Stomach (tissue), 9 donors: ENCODE results near the gene MAP7D2. TPM values are rescaled to one million over a fixed set of nuclear protein-coding genes. Genes with fewer than 3 reads are reported as not detected.

ENCODE experiments used
- DNase-seq, 2 donors: peaks; one replicate each; pipeline versions ENCODE4 v3.0.0 to v3.0.0-alpha.2; 2013 to 2019
- H3K27ac ChIP-seq, 5 donors: fragments of 200-600 bp in 4 of 5; sonication (generic) in 4 of 5; one replicate each; pipeline ENCODE4 v1.5.1; 2013 to 2019; ENCODE audit warnings: mild to moderate bottlenecking in 1 of 5, moderate library complexity in 1 of 5
- H3K27me3 ChIP-seq, 3 donors: fragments of 200-600 bp; sonication (generic); one replicate each; pipeline ENCODE4 v1.5.1; 2017 to 2019; ENCODE audit warnings: mixed run types in 1 of 3
- H3K36me3 ChIP-seq, 4 donors: fragments of 200-600 bp; sonication (generic); 1 replicate in 3 of 4; 2 replicates in 1 of 4; pipeline ENCODE4 v1.5.1; 2016 to 2019
- H3K4me1 ChIP-seq, 4 donors: fragments of 200-600 bp; sonication (generic); one replicate each; pipeline ENCODE4 v1.5.1; 2016 to 2019
- H3K4me3 ChIP-seq, 4 donors: fragments of 200-600 bp; sonication (generic) in 3 of 4; one replicate each; pipeline ENCODE4 v1.5.1; 2016 to 2019; ENCODE audit warnings: mild to moderate bottlenecking in 1 of 4
- H3K9me3 ChIP-seq, 4 donors: fragments of 200-600 bp; sonication (generic); one replicate each; pipeline ENCODE4 v1.5.1; 2016 to 2019
- CTCF ChIP-seq, 7 experiments: fragments of 450-650 bp in 4 of 7; fragments of 200-600 bp in 3 of 7; sonication (generic) in 3 of 7; IDR thresholded peaks; one replicate each; pipeline ENCODE4 v1.5.1; 2016 to 2019; ENCODE audit warnings: antibody characterized with exemption in 7 of 7, control low read depth in 2 of 7, mild to moderate bottlenecking in 1 of 7
- EP300 ChIP-seq: sonication (generic); formaldehyde crosslinking; IDR thresholded peaks from one replicate; pipeline ENCODE4 v1.6.1; 2017; ENCODE audit warnings: antibody characterized with exemption
- POLR2A ChIP-seq, 4 donors: fragments of 450-650 bp; IDR thresholded peaks; one replicate each; pipeline ENCODE4 v1.6.1; 2016; ENCODE audit warnings: antibody characterized with exemption in 4 of 4, control low read depth in 2 of 4, mild to moderate bottlenecking in 1 of 4, moderate library complexity in 1 of 4
- POLR2AphosphoS5 ChIP-seq, 3 donors: sonication (generic); formaldehyde crosslinking; IDR thresholded peaks; one replicate each; pipeline ENCODE4 v1.6.1; 2016; ENCODE audit warnings: antibody characterized with exemption in 3 of 3
- WGBS, 5 donors: extraction: QIAGEN DNeasy Blood & Tissue Kit in 3 of 5; methylation state at CpG; one replicate each; pipeline versions ENCODE4 v1.1.5 to v1.1.7; 2013 to 2018; 5-methylcytosine and 5-hydroxymethylcytosine counted together
- intact Hi-C: fragments of 100-400 bp; cut with DNase I; formaldehyde crosslinking; loops from one replicate; pipeline ENCODE4 v1.15.1; 2023; ENCODE audit warnings: low total_unique reads
- polyA plus RNA-seq, 3 donors: library from polyadenylated mRNA; stranded (reverse); fragments of 200-250 nt; gene quantifications; one replicate each; pipeline ENCODE4 v1.2.3, GENCODE V29; 2013
- total RNA-seq, 5 donors: library from RNA; depleted of rRNA; stranded (reverse); fragments of >200 nt; gene quantifications; one replicate each; pipeline versions ENCODE4 v1.1.0 to v1.2.3, GENCODE V29; 2014 to 2016
- donor health status: healthy with polysubstance abuse.
- donor health status: Bipolar disorder and iron deficiency.
- donor health status: healthy.

MAP7D2 gene
- total and polyA plus RNA-seq, 8 donors: 0.89 to 70.0 (median 16.6) TPM; not detected in 1

GRCh38 chrX:20001588-20001987 is 115.1 kb downstream of the MAP7D2 start:
- peak in 1 of 2 donors; percentile 16 for DNase-seq
- Histone ChIP-seq H3K36me3 (no peaks in the 10 kb centered on the region), H3K9me3 (no peaks in the 10 kb centered on the region), H3K4me1 (no peaks in the 10 kb centered on the region), H3K27ac (no peak overlapping the region), H3K27me3 (peaks cover 0 to 5% (median 0%) of the 10 kb centered on the region in 3 donors), H3K4me3 (no peak overlapping the region)
- TF ChIP-seq POLR2A (IDR thresholded peaks at IDR 0.05) (no peak), CTCF (IDR thresholded peaks at IDR 0.05) (no peak), POLR2AphosphoS5 (IDR thresholded peaks at IDR 0.05) (no peak), EP300 (no peak)
- intact Hi-C loops: no loop called here
- WGBS, 5 donors: 47 to 69% (median 54%) methylated on average over 4 of the region's 4 CpGs

GRCh38 chrX:19991350-19991718 is 125.4 kb downstream of the MAP7D2 start:
- peaks cover 0 to 18% (median 7%) of the 10 kb centered on the region in 4 donors for H3K4me1 ChIP-seq
- no peak for TF ChIP-seq POLR2A (IDR thresholded peaks at IDR 0.05)
- peak in 1 of 7 experiments; percentile 3 for TF ChIP-seq CTCF (IDR thresholded peaks at IDR 0.05)
- H3K27ac ChIP-seq: peak overlapping the region; percentile 77 to 84 (median 81)
- no peak for DNase-seq
- no peaks in the 10 kb centered on the region for H3K27me3 ChIP-seq
- H3K4me3 ChIP-seq: peak overlapping the region; percentile 67 to 93 (median 70)
- intact Hi-C loops: no loop called here
- WGBS, 5 donors: 49 to 69% (median 57%) methylated on average over 6 of the region's 6 CpGs
- no peaks in the 10 kb centered on the region for H3K9me3 ChIP-seq
- H3K36me3 ChIP-seq: no peaks in the 10 kb centered on the region

- TF ChIP-seq CTCF (IDR thresholded peaks at IDR 0.05) (peak in 5 of 7 experiments; percentile 45 to 88 (median 74)), POLR2A (IDR thresholded peaks at IDR 0.05) (no peak), POLR2AphosphoS5 (IDR thresholded peaks at IDR 0.05) (peak in 1 of 3 donors; percentile 32), EP300 (no peak)
- Histone ChIP-seq H3K4me1 (peaks cover 0 to 18% (median 7%) of the 10 kb centered on the region in 4 donors), H3K27me3 (no peaks in the 10 kb centered on the region), H3K9me3 (no peaks in the 10 kb centered on the region), H3K36me3 (no peaks in the 10 kb centered on the region), H3K4me3 (peak within 1 kb of the TSS; percentile 67 to 93 (median 70)), H3K27ac (peak within 1 kb of the TSS; percentile 79 to 84 (median 82))
- intact Hi-C loops: no loop called here
- DNase-seq: peak; percentile 90 to 96
- 1 to 24% (median 11%) methylated on average over 15 to 62 of the region's 103 CpGs; no CpG with 5 or more reads in 1 of the 5 donors for WGBS, 5 donors
These were observed 126.0 kb downstream of the MAP7D2 start, which contains the start of gene BCLAF3 for GRCh38 chrX:19990556-19991349. Gene BCLAF3 (minus strand): TSS chrX:19991061. CDS start chrX:19970264, 20,797 bp downstream.

GRCh38 chrX:19990151-19990555 is 126.6 kb downstream of the MAP7D2 start:
- H3K9me3 ChIP-seq: peaks cover 0 to 4% (median 0%) of the 10 kb centered on the region in 4 donors
- intact Hi-C loops: no loop called here
- WGBS, 5 donors: 1 to 34% (median 8%) methylated on average over 12 to 25 of the region's 25 CpGs
- H3K27ac ChIP-seq: peak overlapping the region; percentile 79 to 84 (median 82)
- TF ChIP-seq CTCF (IDR thresholded peaks at IDR 0.05): no peak
- TF ChIP-seq EP300: no peak
- TF ChIP-seq POLR2AphosphoS5 (IDR thresholded peaks at IDR 0.05): no peak
- no peak for TF ChIP-seq POLR2A (IDR thresholded peaks at IDR 0.05)
- H3K27me3 ChIP-seq: no peaks in the 10 kb centered on the region
- peak in 1 of 2 donors; percentile 30 for DNase-seq
- no peaks in the 10 kb centered on the region for H3K36me3 ChIP-seq
- H3K4me3 ChIP-seq: peak overlapping the region; percentile 67 to 93 (median 70)
- peaks cover 0 to 18% (median 7%) of the 10 kb centered on the region in 4 donors for H3K4me1 ChIP-seq
